Activated CD4-positive, alpha-beta T cell treated with anti-CD3 and anti-CD28 coated beads, Interleukin-2, amount 10 ng/mL, durations not matched to agents 7 days and 5 days (primary cell): ENCODE measurements around the gene C19orf53. TPM values are rescaled to one million over a fixed set of nuclear protein-coding genes. Genes with fewer than 3 reads are reported as not detected.
"Not testable (repeated sequence)": the region's sequence is repeated elsewhere in the genome, so short reads cannot be mapped to it uniquely, and the experiment has no call there.

ENCODE experiments used
- CTCF ChIA-PET: fragments of 350-600 bp; sonication (Branson Sonifier 250); formaldehyde crosslinking; loops from one replicate; lab custom pipeline; 2021; ENCODE audit warnings: antibody characterized with exemption; lab: Charles Lee
- POLR2A ChIA-PET: fragments of 350-600 bp; sonication (Branson Sonifier 250); formaldehyde crosslinking; loops from one replicate; lab custom pipeline; 2021; ENCODE audit warnings: antibody characterized with exemption; lab: Charles Lee
- DNase-seq: peaks from one replicate; pipeline ENCODE4 v3.0.0-alpha.2; 2020
- H3K27ac Mint-ChIP-seq: one replicate; pipeline ENCODE4 v1.8.0; 2021; ENCODE audit warnings: mild to moderate bottlenecking, moderate library complexity, mixed read lengths
- H3K27me3 Mint-ChIP-seq: one replicate; pipeline ENCODE4 v1.8.0; 2021; ENCODE audit warnings: mixed read lengths
- H3K36me3 Mint-ChIP-seq: one replicate; pipeline ENCODE4 v1.8.0; 2021; ENCODE audit warnings: low read depth, mixed read lengths
- H3K4me1 Mint-ChIP-seq: one replicate; pipeline ENCODE4 v1.8.0; 2021; ENCODE audit warnings: mixed read lengths
- H3K4me3 Mint-ChIP-seq: one replicate; pipeline ENCODE4 v1.8.0; 2021; ENCODE audit warnings: mild to moderate bottlenecking, moderate library complexity, mixed read lengths
- H3K9me3 Mint-ChIP-seq: one replicate; pipeline ENCODE4 v1.8.0; 2021; ENCODE audit warnings: mixed read lengths
- total RNA-seq, 2 experiments: library from RNA; stranded (reverse); gene quantifications; one replicate each; pipeline ENCODE4 v1.2.3, GENCODE V29; 2021

Gene C19orf53
- total RNA-seq, 2 experiments from 2014 or later = 91.3 to 92.5 TPM

DNA sequence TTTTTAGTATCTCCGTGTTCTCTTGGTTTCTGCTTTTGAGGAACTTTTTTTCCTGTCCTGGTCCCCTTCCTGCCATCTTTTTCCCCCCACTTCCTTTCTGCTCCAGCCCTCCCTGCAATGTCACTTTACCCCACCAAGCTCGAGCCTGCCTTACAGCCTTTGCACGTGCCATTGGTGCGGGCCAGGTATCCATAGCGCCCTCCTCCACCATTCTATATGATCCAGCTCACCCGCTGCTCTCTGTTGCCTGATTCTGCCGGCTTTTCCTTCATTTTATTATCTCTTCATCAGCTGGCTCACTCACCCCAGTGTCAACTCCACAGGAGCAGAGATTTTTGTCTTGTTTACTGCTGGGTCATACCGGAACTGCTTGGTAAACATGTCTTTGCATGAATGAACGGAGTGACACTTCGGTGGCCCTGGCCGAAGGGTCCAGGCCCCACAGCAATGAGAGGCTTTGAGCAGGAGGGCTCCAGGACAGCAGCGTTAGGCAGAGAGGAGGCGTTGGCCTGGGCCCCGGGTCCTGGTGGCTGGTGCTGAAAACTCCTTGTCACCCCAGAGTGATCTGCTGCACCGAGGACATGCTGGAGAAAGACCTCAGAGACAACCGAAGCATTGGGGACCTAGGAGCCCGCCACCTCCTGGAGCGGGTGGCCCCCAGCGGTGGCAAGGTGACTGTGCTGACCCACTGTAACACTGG is 8.7 kb upstream of the C19orf53 start:
- peaks cover 19% of the 10 kb centered on the region for H3K36me3 Mint-ChIP-seq
- H3K4me3 Mint-ChIP-seq = peak overlapping the region; percentile 82
- no peak for DNase-seq
- no peaks in the 10 kb centered on the region for H3K9me3 Mint-ChIP-seq
- CTCF ChIA-PET = interaction anchor here (0.5 to 2.0 kb wide), 4 partner anchors 22 to 1007 kb away, joined by 3 to 7 read pairs (median 4); no protein-coding TSS in a partner anchor
- peaks cover 23% of the 10 kb centered on the region for H3K4me1 Mint-ChIP-seq
- POLR2A ChIA-PET = no interaction called here
- no peaks in the 10 kb centered on the region for H3K27me3 Mint-ChIP-seq
- H3K27ac Mint-ChIP-seq = peak overlapping the region; percentile 81

DNA sequence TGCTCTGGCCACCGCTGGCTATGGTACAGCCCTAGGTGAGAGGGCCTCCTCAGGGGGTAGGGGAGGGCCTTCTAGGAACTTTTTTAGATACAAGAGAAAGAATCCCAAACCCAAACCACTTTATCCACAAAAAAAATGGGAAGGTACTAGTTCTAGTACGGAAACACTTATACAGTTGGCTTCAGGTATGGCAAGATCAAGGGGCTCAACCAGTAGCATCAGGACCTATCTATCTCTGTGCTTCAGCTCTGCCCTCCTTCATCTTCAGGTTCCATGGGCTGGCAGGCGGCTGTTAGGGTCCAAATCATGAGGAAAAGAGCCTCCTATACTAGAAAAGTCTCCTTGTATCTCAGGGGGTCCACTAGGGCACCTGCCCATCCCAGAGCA is 8.2 kb upstream of the C19orf53 start:
- Mint-ChIP-seq H3K27ac (peak overlapping the region; percentile 19), H3K36me3 (peaks cover 19% of the 10 kb centered on the region), H3K9me3 (no peaks in the 10 kb centered on the region), H3K4me1 (peaks cover 23% of the 10 kb centered on the region), H3K4me3 (peak overlapping the region; percentile 82), H3K27me3 (no peaks in the 10 kb centered on the region)
- no peak for DNase-seq
- POLR2A ChIA-PET = no interaction called here
- CTCF ChIA-PET = interaction anchor here (0.5 kb wide), 1 partner anchor 135 kb away, joined by 3 read pairs; no protein-coding TSS in a partner anchor

DNA sequence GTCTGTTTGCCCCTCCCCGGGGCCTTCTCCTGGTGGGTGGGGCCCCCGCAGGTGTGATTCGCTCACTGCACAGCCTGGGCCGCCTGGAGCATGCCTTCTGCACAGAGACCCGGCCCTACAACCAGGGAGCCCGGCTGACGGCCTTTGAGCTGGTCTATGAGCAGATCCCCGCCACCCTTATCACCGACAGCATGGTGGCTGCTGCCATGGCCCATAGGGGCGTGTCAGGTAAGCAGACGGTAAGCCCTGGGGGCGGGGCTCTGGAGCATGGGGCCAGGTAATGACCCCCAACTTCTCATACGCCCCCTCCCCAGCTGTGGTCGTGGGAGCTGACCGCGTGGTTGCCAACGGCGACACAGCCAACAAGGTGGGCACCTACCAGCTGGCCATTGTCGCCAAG is 5.7 kb upstream of the C19orf53 start:
- ChIA-PET POLR2A (no interaction called here), CTCF (interaction anchor here (1.1 to 1.7 kb wide), 3 partner anchors 17 to 94 kb away, joined by 4 to 7 read pairs (median 5); a partner anchor contains a TSS)
- DNase-seq = no peak
- Mint-ChIP-seq H3K9me3 (no peaks in the 10 kb centered on the region), H3K27ac (no peak overlapping the region), H3K4me1 (peaks cover 19% of the 10 kb centered on the region), H3K4me3 (no peak overlapping the region), H3K27me3 (no peaks in the 10 kb centered on the region), H3K36me3 (peaks cover 18% of the 10 kb centered on the region)

DNA sequence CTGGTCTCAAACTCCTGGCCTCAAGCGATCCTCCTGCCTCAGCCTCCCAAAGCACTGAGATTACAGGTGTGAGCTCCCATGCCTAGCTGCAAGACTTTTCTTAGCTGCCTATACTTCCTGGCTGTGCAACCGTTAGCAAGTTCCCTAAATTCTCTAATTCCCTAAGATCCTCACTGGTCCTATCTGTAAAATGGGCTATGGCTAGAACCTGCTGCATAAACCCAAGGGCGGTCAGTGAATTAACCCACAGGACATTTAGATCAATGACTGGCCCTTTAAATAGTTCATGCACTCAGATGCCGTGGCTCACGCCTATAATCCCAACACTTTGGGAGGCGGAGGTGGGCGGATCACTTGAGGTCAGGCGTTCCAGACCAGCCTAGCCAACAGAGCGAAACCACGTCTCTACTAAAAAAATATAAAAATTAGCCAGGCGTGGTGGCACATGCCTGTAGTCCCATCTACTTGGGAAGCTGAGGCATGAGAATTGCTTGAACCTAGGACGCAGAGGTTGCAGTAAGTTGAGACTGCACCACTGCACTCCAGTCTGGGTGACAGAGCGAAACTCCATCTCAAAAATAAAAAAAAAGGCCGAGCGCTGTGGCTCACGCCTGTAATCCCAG is 4.1 kb upstream of the C19orf53 start:
- POLR2A ChIA-PET = no interaction called here
- Mint-ChIP-seq H3K27ac (no peak overlapping the region), H3K36me3 (peaks cover 20% of the 10 kb centered on the region), H3K9me3 (no peaks in the 10 kb centered on the region), H3K4me3 (no peak overlapping the region), H3K27me3 (no peaks in the 10 kb centered on the region), H3K4me1 (peaks cover 20% of the 10 kb centered on the region)
- CTCF ChIA-PET = no interaction called here
- no peak for DNase-seq

DNA sequence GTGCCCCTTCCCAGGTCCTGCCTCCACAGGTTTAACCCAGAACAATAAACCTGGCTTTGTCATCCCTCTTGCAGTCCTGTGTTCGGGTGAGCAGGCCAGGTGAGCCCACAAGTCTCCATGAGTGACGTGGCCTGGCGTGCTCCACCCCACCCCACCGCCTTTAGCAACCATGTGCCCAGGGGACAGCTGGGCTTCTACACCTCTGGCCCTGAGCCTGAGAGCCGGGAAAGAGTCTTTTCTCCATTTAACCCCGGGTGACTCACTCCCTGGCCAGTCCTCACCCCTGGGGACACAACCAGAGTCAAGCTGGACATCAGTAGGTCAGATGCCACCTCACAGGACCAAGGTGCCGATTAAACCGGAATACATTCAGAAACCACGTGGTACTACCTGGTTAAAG is 4.1 kb downstream of the C19orf53 start:
- peaks cover 26% of the 10 kb centered on the region for H3K36me3 Mint-ChIP-seq
- no peak overlapping the region for H3K4me3 Mint-ChIP-seq
- H3K9me3 Mint-ChIP-seq = no peaks in the 10 kb centered on the region
- POLR2A ChIA-PET = no interaction called here
- CTCF ChIA-PET = interaction anchor here (1.3 to 1.7 kb wide), 2 partner anchors 8 to 83 kb away, joined by 4 to 5 read pairs; no protein-coding TSS in a partner anchor
- H3K27ac Mint-ChIP-seq = no peak overlapping the region
- H3K27me3 Mint-ChIP-seq = no peaks in the 10 kb centered on the region
- no peak for DNase-seq
- peaks cover 25% of the 10 kb centered on the region for H3K4me1 Mint-ChIP-seq

DNA sequence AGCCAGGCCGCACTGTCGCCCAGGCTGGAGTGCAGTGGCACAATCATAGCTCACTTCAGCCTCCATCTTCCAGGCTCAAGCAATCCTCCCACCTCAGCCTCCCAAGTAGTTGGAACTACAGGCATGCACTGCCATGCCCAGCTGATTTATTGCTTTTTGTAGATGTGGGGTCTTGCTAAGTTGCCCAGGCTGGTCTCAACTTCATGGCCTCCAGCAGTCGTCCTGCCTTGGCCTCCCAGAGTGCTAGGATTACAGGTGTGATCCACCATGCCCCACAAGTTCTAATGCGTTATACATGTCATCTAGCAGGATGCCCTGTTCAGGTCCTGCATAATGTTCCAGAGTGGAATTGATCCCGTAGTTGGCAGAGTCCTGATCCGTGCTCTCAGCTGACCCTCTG is 4.6 kb downstream of the C19orf53 start:
- Mint-ChIP-seq H3K4me3 (no peak overlapping the region), H3K36me3 (peaks cover 26% of the 10 kb centered on the region), H3K4me1 (peaks cover 27% of the 10 kb centered on the region), H3K27me3 (no peaks in the 10 kb centered on the region), H3K9me3 (no peaks in the 10 kb centered on the region), H3K27ac (no peak overlapping the region)
- POLR2A ChIA-PET = no interaction called here
- no peak for DNase-seq
- CTCF ChIA-PET = interaction anchor here (1.3 kb wide), 1 partner anchor 83 kb away, joined by 5 read pairs; no protein-coding TSS in a partner anchor

DNA sequence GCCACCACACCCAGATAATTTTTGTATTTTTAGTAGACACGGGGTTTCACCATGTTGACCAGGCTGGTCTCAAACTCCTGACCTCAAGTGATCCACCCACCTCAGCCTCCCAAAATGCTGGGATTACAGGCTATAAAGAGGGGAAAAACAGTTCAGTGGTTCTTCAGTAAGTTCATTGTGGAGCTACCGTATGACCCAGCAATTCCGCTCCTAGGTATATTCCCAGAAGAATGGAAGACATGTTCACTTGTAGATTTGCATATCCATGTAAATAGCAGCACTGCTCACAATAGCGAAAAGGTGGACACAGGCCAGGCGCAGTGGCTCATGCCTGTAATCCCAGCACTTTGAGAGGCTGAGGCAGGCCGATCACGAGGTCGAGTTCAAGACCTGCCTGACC is 5.5 kb downstream of the C19orf53 start:
- Mint-ChIP-seq H3K4me1 (peaks cover 25% of the 10 kb centered on the region), H3K36me3 (peaks cover 23% of the 10 kb centered on the region)
- H3K4me3 Mint-ChIP-seq, H3K27me3 Mint-ChIP-seq, H3K27ac Mint-ChIP-seq, POLR2A ChIA-PET, H3K9me3 Mint-ChIP-seq, DNase-seq: not testable (repeated sequence)
- CTCF ChIA-PET = interaction anchor here (0.6 to 12.9 kb wide), 2 partner anchors 83 to 95 kb away, joined by 4 to 112 read pairs; no protein-coding TSS in a partner anchor

DNA sequence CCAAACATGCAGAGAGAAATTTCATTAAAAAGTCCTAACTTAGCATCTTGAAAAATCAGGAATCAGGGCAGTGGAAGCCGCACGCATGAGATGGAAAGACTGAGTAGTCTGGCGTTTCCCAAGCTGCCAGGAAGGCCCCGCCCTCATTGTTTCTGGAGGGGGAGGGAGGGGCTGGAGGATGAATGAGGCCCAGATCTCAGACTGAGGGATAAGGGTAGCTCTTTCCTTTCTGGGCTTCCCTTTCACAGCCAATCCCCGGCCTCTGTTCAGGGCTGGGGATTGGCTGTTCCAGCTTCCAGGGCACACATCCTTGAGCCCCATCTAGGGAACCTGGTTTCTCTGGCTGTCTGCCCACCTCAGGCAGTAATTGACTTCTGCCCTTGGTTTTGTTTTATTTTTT is 7.3 kb downstream of the C19orf53 start:
- Mint-ChIP-seq H3K9me3 (no peaks in the 10 kb centered on the region), H3K27me3 (no peaks in the 10 kb centered on the region), H3K36me3 (peaks cover 13% of the 10 kb centered on the region), H3K4me3 (no peak overlapping the region), H3K27ac (no peak overlapping the region), H3K4me1 (peaks cover 18% of the 10 kb centered on the region)
- DNase-seq = no peak
- ChIA-PET CTCF (interaction anchor here (0.9 to 12.9 kb wide), 2 partner anchors 47 to 81 kb away, joined by 3 to 112 read pairs; no protein-coding TSS in a partner anchor), POLR2A (no interaction called here)

DNA sequence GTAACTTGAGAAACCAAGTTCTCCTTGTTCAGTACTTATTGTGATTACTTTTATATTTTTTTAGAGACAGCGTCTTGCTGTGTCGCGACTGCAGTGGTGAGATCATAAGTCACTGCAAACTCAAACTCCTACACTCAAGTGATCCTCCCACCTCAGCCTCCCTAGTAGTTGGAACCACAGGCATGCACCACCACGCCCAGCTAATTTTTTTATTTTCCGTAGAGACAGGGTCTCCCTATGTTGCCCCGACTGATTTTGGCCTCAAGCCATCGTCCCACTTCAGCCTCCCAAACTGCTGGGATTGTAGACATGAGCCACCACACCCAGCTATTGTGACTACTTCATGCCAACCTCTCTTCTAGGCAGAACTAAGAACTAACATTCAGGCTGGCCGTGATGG is 8.3 kb downstream of the C19orf53 start:
- POLR2A ChIA-PET = no interaction called here
- H3K27me3 Mint-ChIP-seq = no peaks in the 10 kb centered on the region
- no peak for DNase-seq
- peaks cover 20% of the 10 kb centered on the region for H3K4me1 Mint-ChIP-seq
- no peaks in the 10 kb centered on the region for H3K9me3 Mint-ChIP-seq
- CTCF ChIA-PET = interaction anchor here (12.9 kb wide), 1 partner anchor 80 kb away, joined by 112 read pairs; no protein-coding TSS in a partner anchor
- peaks cover 11% of the 10 kb centered on the region for H3K36me3 Mint-ChIP-seq
- no peak overlapping the region for H3K4me3 Mint-ChIP-seq
- H3K27ac Mint-ChIP-seq = no peak overlapping the region

DNA sequence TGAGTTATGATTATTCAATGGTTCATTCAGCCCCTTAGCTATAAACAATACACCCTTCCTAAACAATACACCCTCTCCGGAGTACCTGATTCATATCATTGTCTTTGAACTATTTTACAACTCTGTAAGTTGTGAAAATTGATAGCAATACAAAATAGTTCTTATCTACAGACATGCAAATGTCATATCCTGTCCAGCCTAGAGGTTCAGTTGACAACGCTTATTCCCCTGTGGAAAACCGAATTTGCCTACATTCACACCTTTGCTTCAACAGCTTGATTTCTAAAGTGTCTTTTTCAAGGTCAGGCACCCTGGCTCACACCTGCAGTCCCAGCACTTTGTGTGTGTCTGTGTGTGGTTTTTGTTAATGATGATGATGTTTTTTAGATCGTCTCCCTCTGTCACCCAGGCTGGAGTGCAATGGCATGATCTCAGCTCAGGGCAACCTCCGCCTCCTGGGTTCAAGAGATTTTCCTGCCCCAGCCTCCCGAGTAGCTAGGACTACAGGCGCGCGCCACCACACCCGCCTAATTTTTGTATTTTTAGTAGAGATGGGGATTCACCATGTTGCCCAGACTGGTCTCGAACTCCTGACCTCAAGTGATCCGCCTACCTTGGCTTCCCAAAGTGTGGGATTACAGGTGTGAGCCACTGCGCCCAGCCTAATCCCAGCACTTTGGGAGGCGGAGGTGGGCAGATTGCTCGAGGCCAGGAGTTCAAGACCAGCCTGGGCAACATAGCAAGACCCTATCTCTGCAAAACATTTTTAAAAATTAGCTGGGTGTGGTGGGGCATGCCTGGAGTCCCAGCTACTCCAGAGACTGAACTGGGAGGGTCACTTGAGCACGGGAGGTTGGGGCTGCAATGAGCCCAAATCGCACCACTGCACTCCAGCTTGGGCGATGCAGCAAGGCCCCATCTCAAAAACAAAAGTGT is 9.6 kb downstream of the C19orf53 start:
- no peak for DNase-seq
- Mint-ChIP-seq H3K27me3 (no peaks in the 10 kb centered on the region), H3K4me3 (no peak overlapping the region), H3K27ac (no peak overlapping the region), H3K36me3 (peaks cover 5% of the 10 kb centered on the region), H3K9me3 (no peaks in the 10 kb centered on the region), H3K4me1 (peaks cover 29% of the 10 kb centered on the region)
- POLR2A ChIA-PET = interaction anchor here (1.4 kb wide), 1 partner anchor 78 kb away, joined by 3 read pairs; no protein-coding TSS in a partner anchor
- CTCF ChIA-PET = interaction anchor here (0.6 to 12.9 kb wide), 9 partner anchors 11 to 1609 kb away, joined by 3 to 112 read pairs (median 4); partner anchors contain the start of gene ZSWIM4

DNA sequence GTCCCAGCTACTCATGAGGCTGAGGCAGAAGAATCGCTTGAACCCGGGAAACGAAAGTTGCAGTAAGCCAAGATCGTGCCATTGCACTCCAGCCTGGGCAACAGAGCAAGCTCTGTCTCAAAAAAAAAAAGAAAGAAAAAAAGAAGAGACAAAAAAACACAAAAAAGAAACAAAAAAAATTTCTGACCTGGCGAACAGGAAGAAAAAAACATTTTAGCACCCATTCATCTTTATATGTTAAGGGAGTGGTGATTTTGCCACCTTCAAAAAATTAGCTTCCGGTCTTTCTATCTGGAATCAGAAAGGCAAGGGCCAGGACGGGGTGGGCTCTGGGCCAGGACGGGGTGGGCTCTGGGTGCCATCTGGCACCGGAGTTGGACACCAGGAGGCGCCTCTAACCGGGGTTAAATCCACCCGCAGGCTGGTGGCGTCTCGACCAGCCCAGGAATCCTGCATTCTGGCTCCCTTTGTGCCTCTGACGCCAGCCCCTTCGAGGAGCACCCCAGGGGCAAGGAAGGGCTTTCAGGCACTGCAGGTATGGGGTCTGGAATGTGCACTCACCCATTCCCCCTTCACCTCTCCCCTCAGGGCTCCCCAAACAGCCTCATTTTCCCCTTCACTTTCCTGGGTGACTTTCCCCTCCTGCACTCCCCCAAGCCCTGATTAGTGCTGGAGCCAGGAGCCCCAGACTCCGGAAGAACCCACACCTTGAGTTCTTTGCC is 10.6 kb downstream of the C19orf53 start:
- POLR2A ChIA-PET = no interaction called here
- CTCF ChIA-PET = interaction anchor here (0.7 to 12.9 kb wide), 10 partner anchors 10 to 102 kb away, joined by 3 to 112 read pairs (median 4); partner anchors contain the start of gene ZSWIM4
- H3K9me3 Mint-ChIP-seq = no peaks in the 10 kb centered on the region

More for the DNA sequence above, 10.6 kb downstream of the C19orf53 start:
- Mint-ChIP-seq H3K36me3 (no peaks in the 10 kb centered on the region), H3K27ac (peak overlapping the region; percentile 57), H3K27me3 (no peaks in the 10 kb centered on the region), H3K4me3 (no peak overlapping the region), H3K4me1 (peaks cover 35% of the 10 kb centered on the region)
- DNase-seq = peak; percentile 75
